Gastrocnemius medialis (tissue), 4 donors: ENCODE measurements around the gene PIAS1.

Experiments
- POLR2A ChIP-seq, 2 donors: fragments of 450-650 bp; IDR thresholded peaks; one replicate each; pipeline ENCODE4 v1.6.1; 2017; ENCODE audit warnings: antibody characterized with exemption in 2 of 2, mild to moderate bottlenecking in 2 of 2, moderate library complexity in 2 of 2
- TF ChIP-seq, protein P1 (sequence below), 5 experiments: fragments of 450-650 bp in 3 of 5; fragments of 200-600 bp in 2 of 5; sonication (generic) in 2 of 5; IDR thresholded peaks in 4 of 5; conservative IDR thresholded peaks in 1 of 5; 1 replicate in 4 of 5; 2 replicates in 1 of 5; pipeline ENCODE4 v1.5.1; 2016 to 2019; ENCODE audit warnings: antibody characterized with exemption in 5 of 5, mild to moderate bottlenecking in 3 of 5, moderate library complexity in 3 of 5

DNA sequence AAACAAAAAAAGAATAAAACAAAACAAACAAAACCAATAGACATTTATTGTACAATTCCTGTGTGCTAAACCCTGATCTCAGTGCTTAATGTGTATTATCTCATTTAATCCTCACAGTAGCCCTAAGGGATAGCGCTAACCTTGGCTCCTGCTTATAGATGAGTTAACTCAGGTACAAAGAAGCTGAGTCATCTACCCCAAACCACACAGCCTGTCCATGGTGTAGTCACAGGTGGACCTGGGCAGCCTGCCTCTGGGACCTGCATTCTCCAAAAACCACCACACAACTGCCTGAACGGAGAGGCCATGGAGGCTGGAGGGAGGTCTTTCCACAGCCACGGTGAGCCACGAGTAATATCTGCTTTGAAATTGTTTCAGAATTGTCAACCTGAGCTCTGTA is 180.9 kb downstream of the PIAS1 start:
- TF ChIP-seq, protein P1, sequence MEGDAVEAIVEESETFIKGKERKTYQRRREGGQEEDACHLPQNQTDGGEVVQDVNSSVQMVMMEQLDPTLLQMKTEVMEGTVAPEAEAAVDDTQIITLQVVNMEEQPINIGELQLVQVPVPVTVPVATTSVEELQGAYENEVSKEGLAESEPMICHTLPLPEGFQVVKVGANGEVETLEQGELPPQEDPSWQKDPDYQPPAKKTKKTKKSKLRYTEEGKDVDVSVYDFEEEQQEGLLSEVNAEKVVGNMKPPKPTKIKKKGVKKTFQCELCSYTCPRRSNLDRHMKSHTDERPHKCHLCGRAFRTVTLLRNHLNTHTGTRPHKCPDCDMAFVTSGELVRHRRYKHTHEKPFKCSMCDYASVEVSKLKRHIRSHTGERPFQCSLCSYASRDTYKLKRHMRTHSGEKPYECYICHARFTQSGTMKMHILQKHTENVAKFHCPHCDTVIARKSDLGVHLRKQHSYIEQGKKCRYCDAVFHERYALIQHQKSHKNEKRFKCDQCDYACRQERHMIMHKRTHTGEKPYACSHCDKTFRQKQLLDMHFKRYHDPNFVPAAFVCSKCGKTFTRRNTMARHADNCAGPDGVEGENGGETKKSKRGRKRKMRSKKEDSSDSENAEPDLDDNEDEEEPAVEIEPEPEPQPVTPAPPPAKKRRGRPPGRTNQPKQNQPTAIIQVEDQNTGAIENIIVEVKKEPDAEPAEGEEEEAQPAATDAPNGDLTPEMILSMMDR (IDR thresholded peaks at IDR 0.05 in 4 of 5, conservative IDR thresholded peaks at IDR 0.05 in 1 of 5) = no peak
- TF ChIP-seq POLR2A (IDR thresholded peaks at IDR 0.05) = no peak
